Esophagus squamous epithelium (tissue), 5 donors: ENCODE results near the gene CCDC18. TPM values are rescaled to one million over a fixed set of nuclear protein-coding genes. Genes with fewer than 3 reads are reported as not detected.

Source experiments
- DNase-seq: peaks from one replicate; lab custom pipeline; 2025; lab: John Stamatoyannopoulos, UW
- H3K27ac ChIP-seq, 4 donors: fragments of 200-600 bp; sonication (generic); one replicate each; pipeline ENCODE4 v1.5.1; 2016 to 2019; ENCODE audit warnings: mild to moderate bottlenecking in 1 of 4
- H3K27me3 ChIP-seq, 4 donors: fragments of 200-600 bp; sonication (generic); 1 replicate in 3 of 4; 2 replicates in 1 of 4; pipeline versions ENCODE4 v1.5.1 to v1.6.0; 2017 to 2021; ENCODE audit warnings: antibody characterized with exemption in 1 of 4
- H3K36me3 ChIP-seq, 3 donors: fragments of 200-600 bp; sonication (generic); one replicate each; pipeline ENCODE4 v1.5.1; 2016 to 2019
- H3K4me1 ChIP-seq, 3 donors: fragments of 200-600 bp; sonication (generic); one replicate each; pipeline ENCODE4 v1.5.1; 2017 to 2019
- H3K4me3 ChIP-seq, 4 donors: fragments of 200-600 bp; sonication (generic); 1 replicate in 3 of 4; 2 replicates in 1 of 4; pipeline ENCODE4 v1.5.1; 2016 to 2019; ENCODE audit warnings: mild to moderate bottlenecking in 2 of 4, moderate library complexity in 1 of 4
- H3K9me3 ChIP-seq, 3 donors: fragments of 200-600 bp; sonication (generic); one replicate each; pipeline ENCODE4 v1.5.1; 2016 to 2019
- POLR2A ChIP-seq, 4 donors: fragments of 450-650 bp; IDR thresholded peaks; one replicate each; pipeline ENCODE4 v1.6.1; 2017; ENCODE audit warnings: antibody characterized with exemption in 4 of 4, mild to moderate bottlenecking in 4 of 4, moderate library complexity in 3 of 4
- WGBS, 2 donors: methylation state at CpG; one replicate each; pipeline ENCODE4 v1.1.5; 2018; 5-methylcytosine and 5-hydroxymethylcytosine counted together
- intact Hi-C: fragments of 100-400 bp; cut with DNase I; formaldehyde crosslinking; loops from one replicate; pipeline ENCODE4 v1.15.0; 2022
- total RNA-seq, 4 donors: library from RNA; depleted of rRNA; stranded (reverse); fragments of >200 nt; gene quantifications; one replicate each; pipeline ENCODE4 v1.1.0, GENCODE V29; 2016
- TF ChIP-seq, protein P1 (sequence below), 6 experiments: fragments of 450-650 bp in 4 of 6; fragments of 200-600 bp in 2 of 6; sonication (generic) in 2 of 6; IDR thresholded peaks; one replicate each; pipeline ENCODE4 v1.5.1; 2016 to 2019; ENCODE audit warnings: antibody characterized with exemption in 6 of 6, mild to moderate bottlenecking in 4 of 6, moderate library complexity in 4 of 6
- donor health status: DM: yes; HTN: yes; CAD: no.

CCDC18 gene
- total RNA-seq, 4 donors from 2014 or later: 6.1 to 11.7 (median 7.0) TPM

DNA sequence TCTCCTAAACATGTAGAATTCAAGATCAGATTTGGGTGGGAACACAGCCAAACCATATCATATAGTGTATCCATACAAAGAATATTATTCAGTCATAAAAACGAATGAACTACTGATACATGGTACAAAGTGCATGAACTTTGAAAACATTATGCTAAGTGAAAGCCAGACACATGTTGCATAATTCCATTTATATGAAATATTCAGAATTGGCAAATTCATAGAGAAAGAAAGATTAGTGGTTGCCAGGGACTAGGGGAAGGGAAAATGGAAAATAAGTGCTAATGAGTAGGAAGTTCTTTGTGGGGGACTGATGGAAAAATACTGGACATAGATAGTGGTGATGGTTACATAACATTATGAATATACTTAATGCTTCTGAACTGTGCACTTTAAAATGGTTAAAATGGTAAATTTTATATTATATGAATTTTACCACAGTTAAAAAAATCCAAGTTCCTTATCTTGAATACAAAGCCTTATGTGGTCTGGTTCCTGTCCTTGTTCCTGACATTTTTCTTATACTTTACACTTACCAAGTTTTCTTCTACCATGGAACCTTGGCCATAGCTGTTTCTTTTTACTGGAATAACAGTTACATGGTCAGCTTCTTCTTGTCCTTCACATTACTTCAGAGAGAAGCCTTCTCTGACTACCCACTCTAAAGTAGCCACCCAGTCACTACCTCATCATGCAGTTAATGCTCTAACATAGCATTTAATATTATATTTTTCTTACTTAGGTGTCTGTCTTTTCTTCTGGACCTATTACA, 64.0 kb downstream of the CCDC18 start:
- Histone ChIP-seq H3K27ac (no peak overlapping the region), H3K4me3 (no peak overlapping the region), H3K36me3 (peaks cover 0 to 33% (median 0%) of the 10 kb centered on the region in 3 donors), H3K9me3 (peaks cover 0 to 20% (median 10%) of the 10 kb centered on the region in 3 donors), H3K4me1 (no peaks in the 10 kb centered on the region), H3K27me3 (no peaks in the 10 kb centered on the region)
- 74 to 77% methylated on average over 1 of the region's 1 CpG for WGBS, 2 donors
- DNase-seq: no peak
- intact Hi-C loops: no loop called here
- TF ChIP-seq, protein P1, sequence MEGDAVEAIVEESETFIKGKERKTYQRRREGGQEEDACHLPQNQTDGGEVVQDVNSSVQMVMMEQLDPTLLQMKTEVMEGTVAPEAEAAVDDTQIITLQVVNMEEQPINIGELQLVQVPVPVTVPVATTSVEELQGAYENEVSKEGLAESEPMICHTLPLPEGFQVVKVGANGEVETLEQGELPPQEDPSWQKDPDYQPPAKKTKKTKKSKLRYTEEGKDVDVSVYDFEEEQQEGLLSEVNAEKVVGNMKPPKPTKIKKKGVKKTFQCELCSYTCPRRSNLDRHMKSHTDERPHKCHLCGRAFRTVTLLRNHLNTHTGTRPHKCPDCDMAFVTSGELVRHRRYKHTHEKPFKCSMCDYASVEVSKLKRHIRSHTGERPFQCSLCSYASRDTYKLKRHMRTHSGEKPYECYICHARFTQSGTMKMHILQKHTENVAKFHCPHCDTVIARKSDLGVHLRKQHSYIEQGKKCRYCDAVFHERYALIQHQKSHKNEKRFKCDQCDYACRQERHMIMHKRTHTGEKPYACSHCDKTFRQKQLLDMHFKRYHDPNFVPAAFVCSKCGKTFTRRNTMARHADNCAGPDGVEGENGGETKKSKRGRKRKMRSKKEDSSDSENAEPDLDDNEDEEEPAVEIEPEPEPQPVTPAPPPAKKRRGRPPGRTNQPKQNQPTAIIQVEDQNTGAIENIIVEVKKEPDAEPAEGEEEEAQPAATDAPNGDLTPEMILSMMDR (IDR thresholded peaks at IDR 0.05): no peak
- TF ChIP-seq POLR2A (IDR thresholded peaks at IDR 0.05): no peak

DNA sequence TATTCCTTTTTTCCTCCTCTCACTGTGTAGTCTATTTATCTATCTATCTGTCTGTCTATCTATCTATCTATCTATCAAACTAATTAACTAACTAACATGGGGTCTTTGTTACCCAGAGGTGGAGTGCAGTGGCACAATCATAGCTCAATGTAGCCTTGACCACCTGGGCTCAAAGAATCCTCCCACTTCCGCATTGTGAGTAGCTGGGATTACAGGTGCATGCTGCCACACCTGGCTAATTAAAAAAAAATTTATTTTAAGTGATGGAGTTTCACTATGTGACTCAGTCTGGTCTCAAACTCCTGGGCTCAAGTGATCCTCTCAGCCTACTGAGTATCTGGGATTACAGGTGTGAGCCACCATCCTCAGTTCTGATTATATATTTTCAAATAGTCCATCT, 71.4 kb downstream of the CCDC18 start:
- H3K9me3 ChIP-seq: no peaks in the 10 kb centered on the region
- no peak for DNase-seq
- H3K4me3 ChIP-seq: no peak overlapping the region
- H3K36me3 ChIP-seq: no peaks in the 10 kb centered on the region
- TF ChIP-seq POLR2A (IDR thresholded peaks at IDR 0.05): no peak
- TF ChIP-seq, protein P1 (IDR thresholded peaks at IDR 0.05): no peak
- H3K27me3 ChIP-seq: no peaks in the 10 kb centered on the region
- 100% methylated on average over 1 of the region's 1 CpG for WGBS, 2 donors
- H3K27ac ChIP-seq: no peak overlapping the region
- H3K4me1 ChIP-seq: no peaks in the 10 kb centered on the region
- intact Hi-C loops: no loop called here

DNA sequence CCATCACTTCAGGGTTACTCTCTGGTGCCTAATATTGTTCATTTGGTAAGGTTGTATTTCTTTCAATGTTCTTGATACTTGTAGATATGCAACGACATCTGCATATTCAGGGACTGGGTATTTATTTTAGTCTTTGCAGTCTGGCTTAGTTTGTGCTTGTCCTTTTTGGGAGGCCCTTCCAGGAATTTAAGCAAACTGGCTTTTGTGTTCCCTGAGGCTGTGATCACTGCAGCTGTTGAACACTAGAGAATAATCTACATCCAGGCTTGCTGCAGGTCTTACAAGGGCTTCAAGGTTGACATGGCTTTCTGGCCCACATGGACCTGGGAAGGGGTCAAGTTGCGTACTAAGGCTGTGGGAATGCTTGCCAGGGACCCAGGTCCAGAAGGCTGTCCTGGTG, 72.1 kb downstream of the CCDC18 start:
- intact Hi-C loops: no loop called here

DNA sequence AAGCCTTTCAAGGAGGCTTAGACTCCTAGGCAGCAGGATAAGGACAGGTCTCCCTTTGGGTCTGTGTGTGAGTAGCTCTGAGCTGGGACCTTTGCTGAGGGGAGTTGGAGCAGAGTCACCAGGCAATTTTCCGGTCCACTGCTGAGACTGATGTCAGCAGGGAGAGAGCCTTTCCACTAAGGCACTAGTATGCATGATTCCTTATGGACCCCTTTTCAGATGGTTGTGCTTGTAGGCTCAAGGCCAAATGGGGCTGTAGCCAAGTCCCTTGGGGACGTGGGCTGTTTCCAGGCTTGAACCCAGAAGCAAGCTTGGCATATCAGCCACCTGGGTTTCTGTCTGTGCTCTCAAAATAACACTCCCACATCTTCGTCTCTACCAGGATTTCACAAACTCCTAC, 73.0 kb downstream of the CCDC18 start:
- no peak for TF ChIP-seq POLR2A (IDR thresholded peaks at IDR 0.05)
- TF ChIP-seq, protein P1 (IDR thresholded peaks at IDR 0.05): no peak
- Histone ChIP-seq H3K4me3 (no peak overlapping the region), H3K27me3 (no peaks in the 10 kb centered on the region), H3K9me3 (no peaks in the 10 kb centered on the region), H3K27ac (no peak overlapping the region), H3K36me3 (no peaks in the 10 kb centered on the region), H3K4me1 (no peaks in the 10 kb centered on the region)
- intact Hi-C loops: no loop called here
- WGBS, 2 donors: 67 to 79% methylated on average over 2 to 3 of the region's 3 CpGs
- no peak for DNase-seq

More for the DNA sequence above, 72.1 kb downstream of the CCDC18 start:
- H3K36me3 ChIP-seq: no peaks in the 10 kb centered on the region
- DNase-seq: no peak
- TF ChIP-seq, protein P1 (IDR thresholded peaks at IDR 0.05): no peak
- TF ChIP-seq POLR2A (IDR thresholded peaks at IDR 0.05): no peak
- 93 to 100% methylated on average over 1 to 2 of the region's 2 CpGs for WGBS, 2 donors
- H3K4me3 ChIP-seq: no peak overlapping the region
- H3K27ac ChIP-seq: no peak overlapping the region
- H3K9me3 ChIP-seq: no peaks in the 10 kb centered on the region
- H3K27me3 ChIP-seq: no peaks in the 10 kb centered on the region
- no peaks in the 10 kb centered on the region for H3K4me1 ChIP-seq

DNA sequence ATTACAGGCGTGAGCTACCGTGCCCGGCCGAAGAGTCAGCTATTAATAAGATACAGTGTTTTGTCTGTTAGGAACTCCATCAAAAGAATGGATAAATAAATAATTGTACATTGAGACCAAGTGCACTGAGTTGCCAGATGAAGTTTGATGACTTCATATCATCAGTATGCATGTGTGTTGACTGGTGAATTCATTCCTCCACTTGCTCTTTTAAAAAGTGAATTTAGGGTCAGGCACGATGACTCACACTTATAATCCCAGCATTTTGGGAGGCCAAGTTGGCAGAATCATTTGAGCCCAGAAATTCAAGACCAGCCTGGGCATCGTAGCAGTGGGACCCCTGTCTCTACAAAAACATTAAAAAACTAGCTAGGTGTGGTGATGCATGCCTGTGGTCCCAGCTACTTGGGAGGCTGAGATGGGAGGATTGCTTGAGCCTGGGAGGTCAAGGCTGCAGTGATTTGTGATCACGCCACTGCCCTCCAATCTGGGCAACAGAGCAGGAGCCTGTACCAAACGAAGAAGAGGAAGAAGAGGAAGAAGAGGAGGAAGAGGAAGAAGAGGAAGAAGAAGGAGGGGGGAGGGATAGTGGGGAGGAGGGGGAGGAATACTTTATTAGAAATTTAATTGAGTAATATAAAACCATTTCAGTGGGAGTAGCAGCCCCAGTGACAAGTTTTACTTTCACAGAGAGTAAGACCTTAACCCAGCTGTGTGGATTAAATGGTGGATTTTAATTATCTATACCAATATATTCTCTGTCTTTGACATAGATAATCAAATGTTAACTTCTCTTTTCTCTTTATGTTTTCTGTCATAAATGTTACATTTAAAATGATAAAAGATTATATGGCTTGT, 74.9 kb downstream of the CCDC18 start:
- intact Hi-C loops: no loop called here
- 75 to 79% methylated on average over 5 to 7 of the region's 8 CpGs for WGBS, 2 donors
- H3K9me3 ChIP-seq: no peaks in the 10 kb centered on the region
- H3K36me3 ChIP-seq: no peaks in the 10 kb centered on the region
- no peak overlapping the region for H3K4me3 ChIP-seq
- TF ChIP-seq, protein P1 (IDR thresholded peaks at IDR 0.05): no peak
- no peak for TF ChIP-seq POLR2A (IDR thresholded peaks at IDR 0.05)
- H3K27me3 ChIP-seq: no peaks in the 10 kb centered on the region
- no peak for DNase-seq
- H3K4me1 ChIP-seq: no peaks in the 10 kb centered on the region
- no peak overlapping the region for H3K27ac ChIP-seq
